H1 (cell line): ENCODE data around the gene RAPGEF5. TPM values are rescaled to one million over a fixed set of nuclear protein-coding genes. Genes with fewer than 3 reads are reported as not detected.
A peak's percentile ranks its signal among the peaks of the same experiment; 100 is the strongest.

ENCODE experiments used
- CTCF ChIA-PET: fragments of 300-600 bp; sonication (Branson Sonifier 250); formaldehyde crosslinking; loops from one replicate; lab custom pipeline; 2021; ENCODE audit not compliant: partially characterized antibody; lab: Charles Lee
- POLR2A ChIA-PET: fragments of 300-600 bp; sonication (Branson Sonifier 250); formaldehyde crosslinking; loops from one replicate; lab custom pipeline; 2021; ENCODE audit warnings: inconsistent platforms; ENCODE audit not compliant: partially characterized antibody; lab: Charles Lee
- DNase-seq, 2 experiments: peaks; one replicate each; pipeline versions ENCODE4 v3.0.0 to v3.0.0-alpha.2; 2010 to 2022; ENCODE audit warnings: low spot score in 2 of 2, low read depth in 1 of 2, mixed read lengths in 1 of 2
- FAIRE-seq: peaks from 2 replicates; lab custom pipeline; 2011; peaks lifted over from hg19 to GRCh38; lab: Jason Lieb, UNC
- H2AFZ ChIP-seq: 2 replicates; pipeline ENCODE4 v1.8.1; 2012; ENCODE audit warnings: low read length, inconsistent platforms
- H2AK5ac ChIP-seq: 2 replicates; pipeline ENCODE4 v1.6.1; 2013; ENCODE audit warnings: low read depth, low read length
- H2BK120ac ChIP-seq: replicated peaks from 2 replicates; pipeline ENCODE3; 2013; ENCODE audit warnings: low read depth, low read length, inconsistent platforms
- H2BK12ac ChIP-seq: 2 replicates; pipeline ENCODE4 v1.6.1; 2013; ENCODE audit warnings: low read depth, low read length
- H2BK15ac ChIP-seq: 2 replicates; pipeline ENCODE4 v1.6.1; 2013; ENCODE audit warnings: low read length
- H2BK20ac ChIP-seq: 2 replicates; pipeline ENCODE4 v1.6.1; 2013; ENCODE audit warnings: low read length
- H2BK5ac ChIP-seq: 2 replicates; pipeline ENCODE4 v1.6.1; 2013; ENCODE audit warnings: low read depth, low read length
- H3K14ac ChIP-seq: 2 replicates; pipeline ENCODE4 v1.6.1; 2013; ENCODE audit warnings: inconsistent platforms; ENCODE audit not compliant: insufficient read length
- H3K18ac ChIP-seq: 2 replicates; pipeline ENCODE4 v1.6.1; 2013; ENCODE audit warnings: low read length; ENCODE audit errors: extremely low read depth
- H3K23ac ChIP-seq: 2 replicates; pipeline ENCODE4 v1.6.1; 2013; ENCODE audit warnings: inconsistent platforms; ENCODE audit not compliant: insufficient read length
- H3K23me2 ChIP-seq: 2 replicates; pipeline ENCODE4 v1.6.1; 2013; ENCODE audit warnings: low read depth, low read length
- H3K27ac ChIP-seq: 2 replicates; pipeline ENCODE4 v1.6.1; 2011; ENCODE audit warnings: low read depth, low read length, inconsistent platforms
- H3K27me3 ChIP-seq, 4 experiments: replicated peaks in 1 of 4; 1 replicate in 1 of 4; 2 replicates in 3 of 4; pipeline versions ENCODE4 v1.6.1 to v1.8.1; 2011 to 2013; ENCODE audit warnings: low read length in 3 of 4, mild to moderate bottlenecking in 3 of 4, inconsistent platforms in 2 of 4, mixed read lengths in 2 of 4, moderate library complexity in 1 of 4; ENCODE audit not compliant: control insufficient read depth in 3 of 4, insufficient read depth in 3 of 4; ENCODE audit errors: extremely low read depth in 1 of 4
- H3K36me3 ChIP-seq, 4 experiments: 2 replicates each; pipeline versions ENCODE4 v1.6.1 to v1.8.1; 2011 to 2013; ENCODE audit warnings: mild to moderate bottlenecking in 4 of 4, low read length in 3 of 4, moderate library complexity in 2 of 4, control low read depth in 1 of 4, inconsistent platforms in 1 of 4; ENCODE audit not compliant: insufficient read depth in 4 of 4, control insufficient read depth in 2 of 4
- H3K4ac ChIP-seq: replicated peaks from 2 replicates; pipeline ENCODE3; 2013; ENCODE audit warnings: low read length, low read depth, mixed read lengths, inconsistent platforms; ENCODE audit not compliant: insufficient read length
- H3K4me1 ChIP-seq, 4 experiments: replicated peaks in 1 of 4; 1 replicate in 1 of 4; 2 replicates in 3 of 4; pipeline versions ENCODE4 v1.6.1 to v1.8.1; 2011 to 2013; ENCODE audit warnings: low read length in 3 of 4, inconsistent platforms in 2 of 4, mixed read lengths in 1 of 4; ENCODE audit not compliant: insufficient read depth in 4 of 4, control insufficient read depth in 3 of 4
- H3K4me2 ChIP-seq, 2 experiments: 2 replicates each; pipeline versions ENCODE4 v1.6.1 to v1.8.1; 2011 to 2013; ENCODE audit warnings: low read depth in 2 of 2, low read length in 2 of 2, control low read depth in 1 of 2, inconsistent platforms in 1 of 2, mild to moderate bottlenecking in 1 of 2; ENCODE audit not compliant: insufficient read depth in 1 of 2
- H3K4me3 ChIP-seq, 4 experiments: fragments of 200-600, 300-600 bp in 1 of 4; sonication (generic), shearing (Covaris generic), sonication (Bioruptor Twin) in 1 of 4; 2 replicates each; pipeline versions ENCODE4 v1.5.1 to v1.8.1; 2011 to 2016; ENCODE audit warnings: low read length in 4 of 4, low read depth in 3 of 4, control low read depth in 2 of 4, inconsistent platforms in 2 of 4, mild to moderate bottlenecking in 2 of 4, mixed read lengths in 1 of 4, moderate library complexity in 1 of 4; ENCODE audit not compliant: insufficient read depth in 2 of 4; ENCODE audit errors: extremely low read depth in 1 of 4
- H3K56ac ChIP-seq: replicated peaks from 2 replicates; pipeline ENCODE3; 2013; ENCODE audit warnings: low read depth, mild to moderate bottlenecking, mixed read lengths, low read length, inconsistent platforms; ENCODE audit not compliant: insufficient read length
- H3K79me1 ChIP-seq: 2 replicates; pipeline ENCODE4 v1.6.1; 2013; ENCODE audit warnings: low read depth, low read length, control low read depth
- H3K79me2 ChIP-seq, 2 experiments: 2 replicates each; pipeline versions ENCODE4 v1.6.1 to v1.8.1; 2012 to 2013; ENCODE audit warnings: low read length in 2 of 2, mild to moderate bottlenecking in 2 of 2, inconsistent platforms in 1 of 2; ENCODE audit not compliant: insufficient read depth in 2 of 2, control insufficient read depth in 1 of 2
- H3K9ac ChIP-seq, 4 experiments: replicated peaks in 1 of 4; 1 replicate in 1 of 4; 2 replicates in 3 of 4; pipeline versions ENCODE4 v1.6.1 to v1.8.1; 2011 to 2013; ENCODE audit warnings: low read depth in 3 of 4, low read length in 3 of 4, control low read depth in 2 of 4, mild to moderate bottlenecking in 2 of 4, moderate library complexity in 2 of 4, inconsistent platforms in 1 of 4; ENCODE audit errors: extremely low read depth in 1 of 4
- H3K9me3 ChIP-seq, 2 experiments: 2 replicates each; pipeline versions ENCODE4 v1.6.1 to v1.8.1; 2012 to 2013; ENCODE audit warnings: mild to moderate bottlenecking in 2 of 2, moderate library complexity in 2 of 2, control low read depth in 1 of 2, inconsistent platforms in 1 of 2, low read depth in 1 of 2, low read length in 1 of 2, mixed read lengths in 1 of 2; ENCODE audit not compliant: insufficient read depth in 2 of 2
- H4K20me1 ChIP-seq, 2 experiments: replicated peaks in 1 of 2; 2 replicates each; pipeline versions ENCODE3 to v1.8.1; 2011 to 2013; ENCODE audit warnings: inconsistent platforms in 2 of 2, low read length in 2 of 2, mild to moderate bottlenecking in 1 of 2; ENCODE audit not compliant: insufficient read depth in 2 of 2, control insufficient read depth in 1 of 2
- H4K5ac ChIP-seq: 2 replicates; pipeline ENCODE4 v1.6.1; 2013; ENCODE audit warnings: low read length, low read depth, mixed read lengths, inconsistent platforms; ENCODE audit not compliant: insufficient read length
- H4K8ac ChIP-seq: 2 replicates; pipeline ENCODE4 v1.8.0; 2013; ENCODE audit warnings: mild to moderate bottlenecking, moderate library complexity, low read length, inconsistent platforms; ENCODE audit not compliant: insufficient read depth; ENCODE audit errors: extremely low read depth
- H4K91ac ChIP-seq: replicated peaks from 2 replicates; pipeline ENCODE3; 2013; ENCODE audit warnings: low read length, mixed read lengths, inconsistent platforms; ENCODE audit not compliant: insufficient read length
- BCL11A ChIP-seq, 2 experiments: IDR thresholded peaks; one replicate each; pipeline ENCODE4 v1.6.1; 2011; ENCODE audit warnings: low read depth in 2 of 2, low read length in 2 of 2, mild to moderate bottlenecking in 2 of 2
- CBX8 ChIP-seq: fragments of 300-800, 300-1000 bp; sonication (generic); IDR thresholded peaks from 2 replicates; pipeline ENCODE4 v1.7.1; 2016; ENCODE audit warnings: low read depth, low read length, borderline replicate concordance
- CHD1 ChIP-seq: IDR thresholded peaks from 2 replicates; pipeline ENCODE4 v1.6.1; 2012; ENCODE audit warnings: low read depth, low read length, improper control_type of control experiment
- CREB1 ChIP-seq: IDR thresholded peaks from 2 replicates; pipeline ENCODE4 v1.6.1; 2012; ENCODE audit warnings: inconsistent platforms
- CTCF ChIP-seq, 3 experiments: IDR thresholded peaks; 1 replicate in 2 of 3; 2 replicates in 1 of 3; pipeline versions ENCODE4 v1.5.1 to v1.6.1; 2011; ENCODE audit warnings: low read length in 3 of 3, mild to moderate bottlenecking in 3 of 3, inconsistent platforms in 2 of 3, low read depth in 1 of 3, moderate library complexity in 1 of 3; ENCODE audit not compliant: insufficient read depth in 1 of 3; ENCODE audit errors: control extremely low read depth in 1 of 3
- EGR1 ChIP-seq: IDR thresholded peaks from 2 replicates; pipeline ENCODE4 v1.6.1; 2011; ENCODE audit warnings: low read depth, low read length, borderline replicate concordance
- JUN ChIP-seq: IDR thresholded peaks from 2 replicates; pipeline ENCODE4 v1.6.1; 2011; ENCODE audit warnings: low read depth, mild to moderate bottlenecking, improper control_type of control experiment, low read length
- MAFK ChIP-seq: IDR thresholded peaks from 2 replicates; pipeline ENCODE4 v1.6.1; 2012; ENCODE audit warnings: low read depth, mild to moderate bottlenecking, improper control_type of control experiment, low read length
- NRF1 ChIP-seq: IDR thresholded peaks from 2 replicates; pipeline ENCODE4 v1.6.1; 2011; ENCODE audit warnings: mild to moderate bottlenecking, low read depth, low read length, improper control_type of control experiment
- SIX5 ChIP-seq: IDR thresholded peaks from 2 replicates; pipeline ENCODE4 v1.6.1; 2011; ENCODE audit warnings: mild to moderate bottlenecking, low read depth, low read length
- SRF ChIP-seq: IDR thresholded peaks from 2 replicates; pipeline ENCODE4 v1.6.1; 2011; ENCODE audit warnings: mild to moderate bottlenecking, low read depth, low read length, moderate library complexity
- TCF12 ChIP-seq: IDR thresholded peaks from 2 replicates; pipeline ENCODE4 v1.6.1; 2011; ENCODE audit warnings: low read depth, mild to moderate bottlenecking, low read length
- TEAD4 ChIP-seq: IDR thresholded peaks from 2 replicates; pipeline ENCODE4 v1.6.1; 2012; ENCODE audit warnings: low read depth, low read length, inconsistent platforms, mixed read lengths
- WGBS, 2 experiments: shearing (Covaris generic) in 1 of 2; methylation state at CpG; one replicate each; pipeline versions ENCODE4 v1.1.6 to v1.1.7; 2013 to 2015; ENCODE audit warnings: low lambda C conversion rate in 2 of 2, mixed read lengths in 2 of 2, inconsistent platforms in 1 of 2, low coverage in 1 of 2, missing lambda C conversion rate in 1 of 2; ENCODE audit not compliant: insufficient replicate concordance in 2 of 2, insufficient coverage in 1 of 2, insufficient read length in 1 of 2; ENCODE audit errors: extremely low coverage in 1 of 2, missing lambda C conversion rate in 1 of 2; 5-methylcytosine and 5-hydroxymethylcytosine counted together
- polyA plus RNA-seq, 7 experiments: library from polyadenylated mRNA; depleted of rRNA in 3 of 7; stranded (reverse) in 5 of 7; unstranded in 2 of 7; fragments of >200 nt in 5 of 7; fragments of 200-250 nt in 2 of 7; gene quantifications; 1 replicate in 5 of 7; 2 replicates in 1 of 7; 4 replicates in 1 of 7; pipeline versions ENCODE4 v1.2.1 to v1.2.3, GENCODE V29; 2011 to 2013; ENCODE audit warnings: missing spikeins in 2 of 7, mixed read lengths in 2 of 7
- total RNA-seq: library from RNA; stranded (reverse); fragmentation: NEBNext Ultra II Directional; extraction: Animal tissue kit (Norgen Biotek cat#: 25700); gene quantifications from 2 replicates; pipeline ENCODE4 v1.2.1, GENCODE V29; 2021

RAPGEF5 gene
- total and polyA plus RNA-seq, 2 of the 8 experiments (the other 6 are each of a cell fraction or from before 2014, with no cell fraction given), result 4.4 to 22.9 TPM

GRCh38 chr7:22109761-22110160 is 247.2 kb downstream of the RAPGEF5 start:
- Histone ChIP-seq H3K79me2 (no peaks in the 10 kb centered on the region), H3K4ac (no peak overlapping the region), H3K36me3 (no peaks in the 10 kb centered on the region), H4K20me1 (no peaks in the 10 kb centered on the region), H3K9ac (no peak overlapping the region), H4K5ac (no peak overlapping the region), H3K14ac (no peak overlapping the region), H3K9me3 (no peaks in the 10 kb centered on the region; a peak in 1 of 4 replicates), H3K18ac (no peak overlapping the region), H3K56ac (no peak overlapping the region), H2AFZ (no peak overlapping the region), H2BK15ac (no peak overlapping the region), H2BK120ac (no peak overlapping the region), H2BK12ac (no peak overlapping the region), H3K23ac (no peak overlapping the region), H3K27ac (no peak overlapping the region), H3K4me1 (0 out of 7 replicates have a peak, but pooled peaks cover 0 to 2% (median 0%) of the 10 kb centered on the region in 4 experiments), H2BK5ac (no peak overlapping the region), H3K27me3 (no peaks in the 10 kb centered on the region), H2AK5ac (no peak overlapping the region), H4K91ac (no peak overlapping the region), H3K4me2 (no peak overlapping the region), H3K4me3 (no peak overlapping the region), H3K79me1 (no peaks in the 10 kb centered on the region), H3K23me2 (no peaks in the 10 kb centered on the region; the same call in 1 of the 2 replicates), H2BK20ac (no peak overlapping the region), H4K8ac (no peak overlapping the region)
- DNase-seq (peak in 1 of 2 experiments; percentile 66), FAIRE-seq (no peak)
- 93% methylated on average over 7 of the region's 7 CpGs; no CpG with 5 or more reads in 1 of the 2 experiments for WGBS, 2 experiments
- ChIA-PET POLR2A (no interaction called here), CTCF (interaction anchor here (0.6 to 9.0 kb wide), 98 partner anchors 9 to 1277 kb away, joined by 3 to 140 read pairs (median 5); partner anchors contain the start of gene STEAP1B)
- no peak for TF ChIP-seq CBX8
- no peak for TF ChIP-seq TCF12
- peak; percentile 45 to 59 (median 57) for TF ChIP-seq CTCF (IDR thresholded peaks at IDR 0.05; ENCODE audit: control extremely low read depth in 1 of 3, insufficient read depth in 1 of 3, low read depth in 1 of 3, low read length in 3 of 3)
- TF ChIP-seq JUN, result no peak
- no peak for TF ChIP-seq CHD1
- no peak for TF ChIP-seq SRF
- TF ChIP-seq SIX5, result no peak
- TF ChIP-seq MAFK, result no peak
- TF ChIP-seq CREB1, result no peak
- TF ChIP-seq TEAD4, result 0 out of 2 replicates have a peak, but pooled peaks have one; percentile 4
- no peak for TF ChIP-seq EGR1
- TF ChIP-seq BCL11A (IDR thresholded peaks at IDR 0.05; ENCODE audit: low read depth in 2 of 2, low read length in 2 of 2), result no peak
- TF ChIP-seq NRF1, result no peak
